Activated gamma-delta T cell treated with Interleukin-2 at 50 U/mL for 16 hours (primary cell): Measurements from ENCODE around the gene TIPIN.
"Not testable (repeated sequence)": the region's sequence is repeated elsewhere in the genome, so short reads cannot be mapped to it uniquely, and the experiment has no call there.

ENCODE experiments used
- DNase-seq: peaks from one replicate; pipeline ENCODE4 v3.0.0-alpha.2; 2020

TIPIN gene

GRCh38 chr15:66381376-66381775 lies 24.9 kb upstream of the TIPIN start:
- not testable (repeated sequence) for DNase-seq

- DNase-seq, result no peak
Observed at GRCh38 chr15:66378814-66379430, 22.4 kb upstream of the TIPIN start.

GRCh38 chr15:66374179-66374578 lies 17.7 kb upstream of the TIPIN start:
- DNase-seq, result no peak

GRCh38 chr15:66369773-66370651 lies 13.5 kb upstream of the TIPIN start:
- no peak for DNase-seq

GRCh38 chr15:66364944-66365528 lies 8.6 kb upstream of the TIPIN start:
- no peak for DNase-seq

GRCh38 chr15:66362776-66363175 lies 6.3 kb upstream of the TIPIN start:
- no peak for DNase-seq

- not testable (repeated sequence) for DNase-seq
Observed at GRCh38 chr15:66361745-66362460, 5.4 kb upstream of the TIPIN start.

- no peak for DNase-seq
Observed at GRCh38 chr15:66359740-66360139, 3.3 kb upstream of the TIPIN start.

- no peak for DNase-seq
Observed at GRCh38 chr15:66356077-66356358, 467 bp downstream of the TIPIN start.

- not testable (repeated sequence) for DNase-seq
Observed at GRCh38 chr15:66348530-66348929, 8.0 kb downstream of the TIPIN start.

GRCh38 chr15:66328771-66329170 lies 27.7 kb downstream of the TIPIN start:
- DNase-seq, result no peak

- no peak for DNase-seq
Observed at GRCh38 chr15:66327736-66328135, 28.7 kb downstream of the TIPIN start.

GRCh38 chr15:66326051-66326450 lies 30.4 kb downstream of the TIPIN start:
- no peak for DNase-seq

- no peak for DNase-seq
Observed at GRCh38 chr15:66323312-66323928, 33.1 kb downstream of the TIPIN start.

GRCh38 chr15:66312144-66312543 lies 44.3 kb downstream of the TIPIN start:
- no peak for DNase-seq

GRCh38 chr15:66310786-66311185 lies 45.7 kb downstream of the TIPIN start:
- DNase-seq, result no peak

- no peak for DNase-seq
Observed at GRCh38 chr15:66309828-66310227, 46.7 kb downstream of the TIPIN start.

GRCh38 chr15:66308531-66308930 lies 48.0 kb downstream of the TIPIN start:
- DNase-seq, result no peak

- no peak for DNase-seq
Observed at GRCh38 chr15:66306381-66306780, 50.1 kb downstream of the TIPIN start.

GRCh38 chr15:66304425-66304824 lies 52.1 kb downstream of the TIPIN start:
- not testable (repeated sequence) for DNase-seq

GRCh38 chr15:66302489-66303278 lies 53.8 kb downstream of the TIPIN start:
- no peak for DNase-seq

GRCh38 chr15:66298803-66299251 lies 57.7 kb downstream of the TIPIN start:
- no peak for DNase-seq
